Mucosa of rectum (tissue), 2 donors: Measurements from ENCODE around the gene TEX51.

ENCODE experiments used
- H3K27ac ChIP-seq, 2 donors: one replicate each; pipeline ENCODE4 v1.7.0; 2013; ENCODE audit warnings: inconsistent platforms in 2 of 2, low read depth in 2 of 2, low read length in 2 of 2
- H3K27me3 ChIP-seq, 2 donors: one replicate each; pipeline ENCODE4 v1.7.0; 2013; ENCODE audit warnings: low read length in 2 of 2; ENCODE audit not compliant: control insufficient read depth in 2 of 2, insufficient read depth in 2 of 2
- H3K36me3 ChIP-seq, 2 donors: one replicate each; pipeline ENCODE4 v1.7.0; 2013; ENCODE audit warnings: low read length in 2 of 2; ENCODE audit not compliant: control insufficient read depth in 2 of 2, insufficient read depth in 2 of 2
- H3K4me1 ChIP-seq, 2 donors: one replicate each; pipeline ENCODE4 v1.7.0; 2013; ENCODE audit warnings: low read length in 2 of 2, mild to moderate bottlenecking in 1 of 2; ENCODE audit not compliant: control insufficient read depth in 2 of 2, insufficient read depth in 2 of 2
- H3K4me3 ChIP-seq, 2 donors: one replicate each; pipeline ENCODE4 v1.7.0; 2013; ENCODE audit warnings: low read length in 2 of 2
- H3K9ac ChIP-seq, 2 donors: one replicate each; pipeline ENCODE4 v1.7.0; 2013; ENCODE audit warnings: low read length in 2 of 2, low read depth in 1 of 2, mild to moderate bottlenecking in 1 of 2
- H3K9me3 ChIP-seq, 2 donors: one replicate each; pipeline ENCODE4 v1.7.0; 2013; ENCODE audit warnings: low read length in 2 of 2; ENCODE audit not compliant: control insufficient read depth in 2 of 2
- donor health status: healthy.
- donor health status: Normal muscosa, but diverticular disease.

The TEX51 gene

DNA sequence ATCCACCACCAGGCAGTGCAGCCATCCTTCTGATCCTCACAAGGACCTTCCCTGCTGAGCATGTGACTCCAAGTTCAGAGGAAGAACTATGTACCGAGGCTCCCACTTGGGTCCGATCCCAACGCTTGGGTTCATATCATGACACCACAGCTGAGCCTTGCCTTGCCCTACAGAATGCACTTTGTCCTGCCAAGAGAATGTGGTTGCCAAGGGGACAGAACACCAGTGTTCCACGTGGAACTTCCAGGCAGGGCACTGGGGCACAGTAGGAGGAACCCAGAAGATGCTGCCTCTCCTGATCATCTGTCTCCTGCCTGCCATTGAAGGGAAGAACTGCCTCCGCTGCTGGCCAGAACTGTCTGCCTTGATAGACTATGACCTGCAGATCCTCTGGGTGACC, at the start of gene TEX51:
Gene TEX51, plus strand, starts transcription at position 255 of the 400 bp plus-strand sequence. Its CDS starts 29 bp downstream, at position 284.
- Histone ChIP-seq H3K36me3 (no peaks in the 10 kb centered on the region), H3K9me3 (no peaks in the 10 kb centered on the region), H3K9ac (no peak within 1 kb of the TSS), H3K27ac (no peak within 1 kb of the TSS), H3K27me3 (no peaks in the 10 kb centered on the region), H3K4me3 (no peak within 1 kb of the TSS), H3K4me1 (no peaks in the 10 kb centered on the region)

DNA sequence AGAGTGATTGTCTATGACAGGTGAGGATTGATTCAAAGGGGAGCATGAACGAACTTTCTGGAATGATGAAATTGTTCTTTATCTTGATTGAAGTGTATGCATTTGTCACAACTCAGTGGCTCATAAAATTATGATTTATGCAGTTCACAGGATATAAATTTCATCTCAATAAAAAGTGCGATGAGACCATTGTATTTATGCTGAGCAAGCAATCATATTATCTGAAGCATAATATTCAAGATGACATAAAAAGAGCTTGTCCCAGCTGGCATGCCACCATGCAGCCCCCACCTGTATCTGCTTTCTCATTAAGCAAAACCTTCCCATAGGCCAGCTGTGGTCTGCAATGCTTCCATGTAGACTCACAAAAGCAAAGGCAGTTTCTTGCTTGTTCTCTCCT, 49.6 kb upstream of the TEX51 start:
- no peaks in the 10 kb centered on the region for H3K36me3 ChIP-seq
- H3K4me1 ChIP-seq = no peaks in the 10 kb centered on the region
- no peak overlapping the region for H3K27ac ChIP-seq
- no peaks in the 10 kb centered on the region for H3K9me3 ChIP-seq
- H3K4me3 ChIP-seq = no peak overlapping the region
- H3K27me3 ChIP-seq = no peaks in the 10 kb centered on the region
- no peak overlapping the region for H3K9ac ChIP-seq

- Histone ChIP-seq H3K36me3 (no peaks in the 10 kb centered on the region), H3K9me3 (no peaks in the 10 kb centered on the region), H3K4me3 (no peak overlapping the region), H3K27ac (no peak overlapping the region), H3K9ac (no peak overlapping the region), H3K27me3 (no peaks in the 10 kb centered on the region), H3K4me1 (no peaks in the 10 kb centered on the region)
Measured at GRCh38 chr2:126849486-126849885, 49.2 kb upstream of the TEX51 start.

- H3K4me3 ChIP-seq = no peak overlapping the region
- H3K4me1 ChIP-seq = no peaks in the 10 kb centered on the region
- H3K27ac ChIP-seq = no peak overlapping the region
- H3K9ac ChIP-seq = no peak overlapping the region
- H3K9me3 ChIP-seq = no peaks in the 10 kb centered on the region
- no peaks in the 10 kb centered on the region for H3K36me3 ChIP-seq
- H3K27me3 ChIP-seq = no peaks in the 10 kb centered on the region
Measured at GRCh38 chr2:126849991-126850535, 48.6 kb upstream of the TEX51 start.

DNA sequence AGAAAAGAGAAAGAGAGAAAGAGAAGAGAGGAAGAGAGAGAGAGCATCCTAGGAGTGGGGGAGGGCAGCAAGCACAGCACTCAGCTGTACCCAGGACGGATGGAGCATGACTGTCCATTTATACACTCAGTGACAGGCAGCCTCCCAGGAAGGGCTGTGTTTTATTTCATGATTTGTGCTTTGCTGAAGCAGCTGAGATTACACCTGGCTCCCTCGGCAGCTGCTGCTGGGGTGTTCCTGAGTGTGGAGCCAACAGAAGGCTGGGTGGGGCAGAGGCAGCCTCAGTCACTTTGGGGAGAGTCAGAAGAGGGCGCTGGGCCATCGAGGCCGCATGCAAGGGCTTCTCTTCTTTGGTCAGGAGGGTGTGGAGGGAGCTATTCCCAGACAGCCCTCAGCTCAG, 47.8 kb upstream of the TEX51 start:
- H3K9me3 ChIP-seq = no peaks in the 10 kb centered on the region
- no peaks in the 10 kb centered on the region for H3K4me1 ChIP-seq
- no peak overlapping the region for H3K27ac ChIP-seq
- H3K36me3 ChIP-seq = no peaks in the 10 kb centered on the region
- H3K4me3 ChIP-seq = no peak overlapping the region
- H3K9ac ChIP-seq = no peak overlapping the region
- H3K27me3 ChIP-seq = no peaks in the 10 kb centered on the region

DNA sequence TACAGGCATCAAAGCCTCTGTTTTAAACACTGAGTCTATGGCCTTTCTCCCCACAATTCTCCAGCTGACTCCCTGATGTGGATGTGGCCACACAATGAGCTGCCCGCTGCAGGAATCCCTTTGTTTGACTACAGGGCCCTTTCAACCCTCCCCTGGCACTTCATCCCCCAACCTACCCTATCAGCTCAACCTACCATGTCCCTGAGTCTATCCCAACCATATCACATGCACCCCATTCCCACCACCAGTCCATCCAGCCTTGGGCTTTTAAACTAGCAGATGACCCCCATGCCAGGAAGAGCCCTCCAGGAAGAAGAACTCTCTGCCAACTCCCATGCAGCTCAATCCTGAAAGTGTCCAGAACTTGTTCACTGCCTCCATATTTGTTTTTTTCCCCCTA, 46.9 kb upstream of the TEX51 start:
- no peak overlapping the region for H3K27ac ChIP-seq
- H3K9me3 ChIP-seq = no peaks in the 10 kb centered on the region
- no peaks in the 10 kb centered on the region for H3K36me3 ChIP-seq
- H3K27me3 ChIP-seq = no peaks in the 10 kb centered on the region
- H3K4me1 ChIP-seq = no peaks in the 10 kb centered on the region
- H3K9ac ChIP-seq = no peak overlapping the region
- no peak overlapping the region for H3K4me3 ChIP-seq

- H3K9ac ChIP-seq = no peak overlapping the region
- no peaks in the 10 kb centered on the region for H3K27me3 ChIP-seq
- H3K27ac ChIP-seq = no peak overlapping the region
- no peaks in the 10 kb centered on the region for H3K9me3 ChIP-seq
- H3K4me1 ChIP-seq = no peaks in the 10 kb centered on the region
- no peaks in the 10 kb centered on the region for H3K36me3 ChIP-seq
- H3K4me3 ChIP-seq = no peak overlapping the region
Measured at GRCh38 chr2:126852361-126852760, 46.3 kb upstream of the TEX51 start.

DNA sequence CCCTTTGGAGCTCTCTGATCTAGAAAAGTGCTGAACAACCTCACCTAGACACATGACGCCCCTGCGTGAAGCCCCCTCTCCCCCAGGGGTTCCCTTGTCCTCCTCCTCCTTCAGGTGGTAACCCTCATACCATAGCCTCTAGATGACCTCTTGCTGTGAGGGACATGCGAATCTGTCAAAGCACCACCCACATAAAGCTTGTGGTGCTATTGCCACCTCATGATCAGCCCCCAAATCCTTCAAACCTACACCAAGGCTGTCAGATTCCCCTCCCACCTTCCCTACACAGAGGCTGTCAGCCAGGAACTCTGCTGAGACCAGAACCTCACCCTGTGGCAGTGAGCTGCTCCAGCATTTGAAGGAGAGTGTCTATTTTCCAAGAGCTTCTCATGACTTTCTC, 43.1 kb upstream of the TEX51 start:
- Histone ChIP-seq H3K27me3 (no peaks in the 10 kb centered on the region), H3K4me1 (no peaks in the 10 kb centered on the region), H3K9ac (no peak overlapping the region), H3K9me3 (no peaks in the 10 kb centered on the region), H3K27ac (no peak overlapping the region), H3K4me3 (no peak overlapping the region), H3K36me3 (no peaks in the 10 kb centered on the region)

DNA sequence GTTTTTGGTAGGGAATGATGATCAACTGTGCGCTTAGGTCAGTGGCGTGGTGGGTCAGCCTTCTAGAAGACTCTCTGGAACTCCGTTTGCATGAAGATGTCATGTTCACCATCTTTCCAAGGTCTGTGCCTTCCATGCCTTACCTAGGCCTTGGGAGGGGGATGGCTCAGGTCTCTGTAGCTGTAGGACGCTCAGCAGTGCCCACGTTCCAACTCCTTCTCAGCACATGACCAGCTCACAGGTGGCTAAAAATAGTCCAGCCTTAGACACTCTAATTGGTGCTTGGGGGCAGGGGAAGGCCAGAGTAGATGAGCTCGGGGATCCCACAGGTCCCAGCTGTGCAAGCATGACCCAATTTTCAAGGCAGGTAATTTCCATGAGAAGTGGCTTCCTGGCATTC, 42.3 kb upstream of the TEX51 start:
- no peak overlapping the region for H3K27ac ChIP-seq
- H3K9ac ChIP-seq = no peak overlapping the region
- H3K36me3 ChIP-seq = no peaks in the 10 kb centered on the region
- no peak overlapping the region for H3K4me3 ChIP-seq
- H3K9me3 ChIP-seq = no peaks in the 10 kb centered on the region
- no peaks in the 10 kb centered on the region for H3K27me3 ChIP-seq
- H3K4me1 ChIP-seq = no peaks in the 10 kb centered on the region

DNA sequence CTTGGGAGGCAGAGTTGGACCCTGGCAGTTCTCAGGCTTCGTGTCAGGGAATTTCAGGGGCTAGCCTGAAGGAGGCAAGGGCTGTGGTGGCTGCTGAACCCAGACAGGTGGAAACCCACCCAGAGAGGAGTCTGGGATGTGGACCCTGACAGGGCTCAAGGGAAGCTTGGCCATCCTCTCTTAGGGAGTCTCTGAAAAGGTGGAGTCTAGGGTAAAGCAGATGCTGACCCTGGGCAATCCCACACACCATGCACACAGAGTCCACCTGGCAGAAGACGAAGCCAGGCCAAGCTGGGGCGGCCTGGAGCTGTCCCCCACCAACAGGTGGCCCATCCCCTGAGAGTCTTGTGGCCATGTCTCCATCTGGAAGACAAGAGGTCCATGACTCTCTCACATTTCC, 41.2 kb upstream of the TEX51 start:
- no peak overlapping the region for H3K27ac ChIP-seq
- no peak overlapping the region for H3K4me3 ChIP-seq
- H3K36me3 ChIP-seq = no peaks in the 10 kb centered on the region
- H3K27me3 ChIP-seq = no peaks in the 10 kb centered on the region
- no peaks in the 10 kb centered on the region for H3K4me1 ChIP-seq
- H3K9me3 ChIP-seq = no peaks in the 10 kb centered on the region
- H3K9ac ChIP-seq = no peak overlapping the region

DNA sequence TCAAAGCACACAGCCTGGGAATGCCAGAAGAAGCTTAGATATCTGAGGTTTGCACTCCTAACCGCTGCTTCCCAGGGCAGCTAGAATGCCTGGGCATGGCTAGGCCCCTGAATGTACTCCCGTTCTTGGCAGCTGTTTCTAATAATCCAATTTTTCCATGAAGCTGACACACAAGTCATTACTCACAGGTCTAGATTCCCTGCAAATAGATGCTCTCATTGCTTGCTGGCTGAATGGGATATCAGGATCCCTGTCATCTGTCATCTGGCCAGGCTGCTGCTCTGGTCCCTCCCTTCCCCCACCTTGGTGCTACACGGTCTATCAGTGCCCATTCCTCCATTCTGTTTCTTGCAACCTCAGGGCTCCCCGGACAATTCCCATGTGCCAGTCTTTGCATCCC, 40.7 kb upstream of the TEX51 start:
- H3K4me1 ChIP-seq = no peaks in the 10 kb centered on the region
- H3K9ac ChIP-seq = no peak overlapping the region
- H3K4me3 ChIP-seq = no peak overlapping the region
- no peaks in the 10 kb centered on the region for H3K27me3 ChIP-seq
- no peaks in the 10 kb centered on the region for H3K36me3 ChIP-seq
- H3K27ac ChIP-seq = no peak overlapping the region
- no peaks in the 10 kb centered on the region for H3K9me3 ChIP-seq
